ENCODE results near the gene HMOX2. TPM values are rescaled to one million over a fixed set of nuclear protein-coding genes. Genes with fewer than 3 reads are reported as not detected.

HMOX2 gene
- 10 to 100 TPM; 50.3 to 50.9 TPM for total RNA-seq

GRCh38 chr16:4475880-4476788, at the start of gene HMOX2:
Gene HMOX2 (plus strand): TSS chr16:4476398. CDS start chr16:4505525, 29,127 bp downstream.
- ATAC-seq (replicated peaks in 1 of 2), result peak; percentile 89 to 92

GRCh38 chr16:4426722-4427372, 49.4 kb upstream of the HMOX2 start:
- no peaks in the 10 kb centered on the region for H3K9me3 Mint-ChIP-seq
- H3K27ac Mint-ChIP-seq, result peak overlapping the region; percentile 100
- H3K27me3 Mint-ChIP-seq (ENCODE audit: low read depth), result no peaks in the 10 kb centered on the region
- no peak for ATAC-seq (replicated peaks in 1 of 2)
- H3K4me3 Mint-ChIP-seq, result peak overlapping the region; percentile 93 to 98
- H3K4me1 Mint-ChIP-seq (ENCODE audit: low read depth), result peaks cover 44% of the 10 kb centered on the region
- no peak for DNase-seq
- peaks cover 13 to 25% of the 10 kb centered on the region in 2 donors for H3K36me3 Mint-ChIP-seq (ENCODE audit: insufficient read depth in 2 of 2)

More at GRCh38 chr16:4475880-4476788, at the start of gene HMOX2:
- Mint-ChIP-seq H3K27me3 (ENCODE audit: low read depth) (no peaks in the 10 kb centered on the region), H3K4me3 (peak within 1 kb of the TSS; percentile 82 to 92), H3K9me3 (no peaks in the 10 kb centered on the region), H3K4me1 (ENCODE audit: low read depth) (peaks cover 60% of the 10 kb centered on the region), H3K36me3 (ENCODE audit: insufficient read depth in 2 of 2) (peaks cover 0 to 3% of the 10 kb centered on the region in 2 donors), H3K27ac (peak within 1 kb of the TSS; percentile 96)
- DNase-seq, result peak; percentile 95 to 98

- no peak for ATAC-seq (replicated peaks in 1 of 2)
- Mint-ChIP-seq H3K4me3 (peak overlapping the region; percentile 42 to 49), H3K4me1 (ENCODE audit: low read depth) (peaks cover 48% of the 10 kb centered on the region), H3K27ac (peak overlapping the region; percentile 68), H3K36me3 (ENCODE audit: insufficient read depth in 2 of 2) (peaks cover 14 to 30% of the 10 kb centered on the region in 2 donors), H3K9me3 (no peaks in the 10 kb centered on the region), H3K27me3 (ENCODE audit: low read depth) (no peaks in the 10 kb centered on the region)
- DNase-seq, result no peak
Observed at GRCh38 chr16:4428500-4428899, 47.7 kb upstream of the HMOX2 start.

GRCh38 chr16:4431023-4431422, 45.2 kb upstream of the HMOX2 start:
- no peaks in the 10 kb centered on the region for H3K9me3 Mint-ChIP-seq
- peak overlapping the region; percentile 64 for H3K27ac Mint-ChIP-seq
- ATAC-seq (replicated peaks in 1 of 2) (no peak), DNase-seq (no peak)
- peaks cover 45% of the 10 kb centered on the region for H3K4me1 Mint-ChIP-seq (ENCODE audit: low read depth)
- H3K4me3 Mint-ChIP-seq, result no peak overlapping the region
- H3K36me3 Mint-ChIP-seq (ENCODE audit: insufficient read depth in 2 of 2), result peaks cover 17 to 42% of the 10 kb centered on the region in 2 donors
- H3K27me3 Mint-ChIP-seq (ENCODE audit: low read depth), result no peaks in the 10 kb centered on the region

- peaks cover 27% of the 10 kb centered on the region for H3K4me1 Mint-ChIP-seq (ENCODE audit: low read depth)
- ATAC-seq (replicated peaks in 1 of 2) (no peak), DNase-seq (no peak)
- peak overlapping the region; percentile 38 for H3K27ac Mint-ChIP-seq
- peaks cover 16 to 42% of the 10 kb centered on the region in 2 donors for H3K36me3 Mint-ChIP-seq (ENCODE audit: insufficient read depth in 2 of 2)
- H3K4me3 Mint-ChIP-seq, result no peak overlapping the region
- H3K9me3 Mint-ChIP-seq, result no peaks in the 10 kb centered on the region
- H3K27me3 Mint-ChIP-seq (ENCODE audit: low read depth), result no peaks in the 10 kb centered on the region
Observed at GRCh38 chr16:4433228-4433627, 43.0 kb upstream of the HMOX2 start.

GRCh38 chr16:4433914-4434787, 42.0 kb upstream of the HMOX2 start:
- H3K27ac Mint-ChIP-seq, result peak overlapping the region; percentile 23
- no peak for DNase-seq
- ATAC-seq (replicated peaks in 1 of 2), result no peak
- peaks cover 22% of the 10 kb centered on the region for H3K4me1 Mint-ChIP-seq (ENCODE audit: low read depth)
- H3K9me3 Mint-ChIP-seq, result no peaks in the 10 kb centered on the region
- H3K4me3 Mint-ChIP-seq, result no peak overlapping the region
- no peaks in the 10 kb centered on the region for H3K27me3 Mint-ChIP-seq (ENCODE audit: low read depth)
- H3K36me3 Mint-ChIP-seq (ENCODE audit: insufficient read depth in 2 of 2), result peaks cover 14 to 38% of the 10 kb centered on the region in 2 donors

- Mint-ChIP-seq H3K4me1 (ENCODE audit: low read depth) (peaks cover 18% of the 10 kb centered on the region), H3K36me3 (ENCODE audit: insufficient read depth in 2 of 2) (peaks cover 16 to 34% of the 10 kb centered on the region in 2 donors), H3K9me3 (no peaks in the 10 kb centered on the region), H3K27ac (peak overlapping the region; percentile 57), H3K4me3 (no peak overlapping the region), H3K27me3 (ENCODE audit: low read depth) (no peaks in the 10 kb centered on the region)
- no peak for ATAC-seq (replicated peaks in 1 of 2)
- DNase-seq, result no peak
Observed at GRCh38 chr16:4435337-4436067, 40.7 kb upstream of the HMOX2 start.

- Mint-ChIP-seq H3K27ac (peak overlapping the region; percentile 20), H3K9me3 (no peaks in the 10 kb centered on the region), H3K4me1 (ENCODE audit: low read depth) (peaks cover 13% of the 10 kb centered on the region), H3K4me3 (no peak overlapping the region), H3K27me3 (ENCODE audit: low read depth) (no peaks in the 10 kb centered on the region), H3K36me3 (ENCODE audit: insufficient read depth in 2 of 2) (peaks cover 17 to 29% of the 10 kb centered on the region in 2 donors)
- ATAC-seq (replicated peaks in 1 of 2) (no peak), DNase-seq (no peak)
Observed at GRCh38 chr16:4437366-4437765, 38.8 kb upstream of the HMOX2 start.

GRCh38 chr16:4442371-4442770, 33.8 kb upstream of the HMOX2 start:
- Mint-ChIP-seq H3K27me3 (ENCODE audit: low read depth) (no peaks in the 10 kb centered on the region), H3K4me1 (ENCODE audit: low read depth) (no peaks in the 10 kb centered on the region), H3K27ac (no peak overlapping the region), H3K4me3 (no peak overlapping the region), H3K36me3 (ENCODE audit: insufficient read depth in 2 of 2) (peaks cover 13 to 22% of the 10 kb centered on the region in 2 donors), H3K9me3 (no peaks in the 10 kb centered on the region)
- ATAC-seq (replicated peaks in 1 of 2), result no peak
- DNase-seq, result no peak

GRCh38 chr16:4443271-4443670, 32.9 kb upstream of the HMOX2 start:
- Mint-ChIP-seq H3K4me3 (no peak overlapping the region), H3K36me3 (ENCODE audit: insufficient read depth in 2 of 2) (peaks cover 12 to 22% of the 10 kb centered on the region in 2 donors), H3K4me1 (ENCODE audit: low read depth) (no peaks in the 10 kb centered on the region), H3K27me3 (ENCODE audit: low read depth) (no peaks in the 10 kb centered on the region), H3K9me3 (no peaks in the 10 kb centered on the region), H3K27ac (no peak overlapping the region)
- DNase-seq (no peak), ATAC-seq (replicated peaks in 1 of 2) (no peak)

- H3K36me3 Mint-ChIP-seq (ENCODE audit: insufficient read depth in 2 of 2), result peaks cover 12 to 21% of the 10 kb centered on the region in 2 donors
- no peaks in the 10 kb centered on the region for H3K4me1 Mint-ChIP-seq (ENCODE audit: low read depth)
Observed at GRCh38 chr16:4443986-4444385, 32.2 kb upstream of the HMOX2 start.

GRCh38 chr16:4450430-4450829, 25.8 kb upstream of the HMOX2 start:
- H3K4me3 Mint-ChIP-seq, result no peak overlapping the region
- H3K27me3 Mint-ChIP-seq (ENCODE audit: low read depth), result no peaks in the 10 kb centered on the region
- DNase-seq (no peak), ATAC-seq (replicated peaks in 1 of 2) (no peak)
- no peaks in the 10 kb centered on the region for H3K9me3 Mint-ChIP-seq
- H3K4me1 Mint-ChIP-seq (ENCODE audit: low read depth), result no peaks in the 10 kb centered on the region
- peaks cover 2 to 16% of the 10 kb centered on the region in 2 donors for H3K36me3 Mint-ChIP-seq (ENCODE audit: insufficient read depth in 2 of 2)
- H3K27ac Mint-ChIP-seq, result no peak overlapping the region

More at GRCh38 chr16:4443986-4444385, 32.2 kb upstream of the HMOX2 start:
- Mint-ChIP-seq H3K27me3 (ENCODE audit: low read depth) (no peaks in the 10 kb centered on the region), H3K9me3 (no peaks in the 10 kb centered on the region), H3K4me3 (no peak overlapping the region), H3K27ac (no peak overlapping the region)
- no peak for DNase-seq
- ATAC-seq (replicated peaks in 1 of 2), result no peak

Data from activated T-cell treated with anti-CD3 and anti-CD28 coated beads, Interleukin-2, amount 50 U/mL, for 72 hours (primary cell).